ENCODE results near the gene GABRD. TPM values are rescaled to one million over a fixed set of nuclear protein-coding genes. Genes with fewer than 3 reads are reported as not detected.

Gene GABRD
- total RNA-seq, 1 donor from 2014 or later, result not detected

DNA sequence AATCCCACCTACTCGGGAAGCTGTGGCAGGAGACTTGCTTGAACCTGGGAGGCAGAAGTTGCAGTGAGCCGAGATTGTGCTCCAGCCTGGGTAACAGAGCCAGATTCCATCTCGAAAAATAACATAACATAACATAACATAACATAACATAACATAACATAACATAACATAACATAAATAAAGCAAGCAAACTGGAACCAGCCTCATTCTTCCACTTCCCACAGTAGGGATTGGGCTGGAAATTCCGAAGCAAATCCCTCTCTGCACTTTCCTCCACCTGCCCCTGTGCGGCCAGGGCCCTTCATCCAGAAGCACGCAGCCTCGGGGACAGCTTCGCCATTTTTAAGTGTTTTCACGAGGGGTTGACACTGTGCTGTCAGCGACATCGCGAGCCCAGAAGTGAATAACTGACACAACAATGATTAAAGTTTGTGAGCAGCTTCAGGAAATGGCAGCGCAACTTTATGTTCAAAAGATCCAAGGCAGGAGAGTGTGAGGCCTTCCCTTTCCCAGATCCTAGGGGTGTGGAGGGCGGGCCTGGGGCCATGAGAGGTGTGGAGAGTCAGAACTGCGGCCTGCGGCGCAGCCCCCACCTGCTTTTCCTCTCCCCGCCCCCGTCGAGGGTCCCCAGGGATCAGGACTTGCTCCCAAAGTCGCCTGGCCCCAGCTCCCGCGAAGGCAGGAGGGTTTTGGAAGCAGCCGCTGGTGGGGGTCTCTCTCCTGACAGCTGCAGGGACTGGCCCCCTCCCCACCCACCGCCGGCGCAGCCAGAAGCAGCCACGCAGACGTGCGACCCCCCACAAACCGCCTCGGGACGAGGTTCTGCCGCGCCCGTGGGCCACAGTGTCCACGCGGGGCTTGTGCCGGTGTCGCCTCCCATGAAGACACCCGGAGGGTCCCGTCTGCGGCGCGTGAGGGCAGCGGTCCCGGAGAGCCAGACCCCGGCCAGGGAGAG is 651 bp upstream of the GABRD start:
- intact Hi-C loops (cut with micrococcal nuclease), result no loop called here

DNA sequence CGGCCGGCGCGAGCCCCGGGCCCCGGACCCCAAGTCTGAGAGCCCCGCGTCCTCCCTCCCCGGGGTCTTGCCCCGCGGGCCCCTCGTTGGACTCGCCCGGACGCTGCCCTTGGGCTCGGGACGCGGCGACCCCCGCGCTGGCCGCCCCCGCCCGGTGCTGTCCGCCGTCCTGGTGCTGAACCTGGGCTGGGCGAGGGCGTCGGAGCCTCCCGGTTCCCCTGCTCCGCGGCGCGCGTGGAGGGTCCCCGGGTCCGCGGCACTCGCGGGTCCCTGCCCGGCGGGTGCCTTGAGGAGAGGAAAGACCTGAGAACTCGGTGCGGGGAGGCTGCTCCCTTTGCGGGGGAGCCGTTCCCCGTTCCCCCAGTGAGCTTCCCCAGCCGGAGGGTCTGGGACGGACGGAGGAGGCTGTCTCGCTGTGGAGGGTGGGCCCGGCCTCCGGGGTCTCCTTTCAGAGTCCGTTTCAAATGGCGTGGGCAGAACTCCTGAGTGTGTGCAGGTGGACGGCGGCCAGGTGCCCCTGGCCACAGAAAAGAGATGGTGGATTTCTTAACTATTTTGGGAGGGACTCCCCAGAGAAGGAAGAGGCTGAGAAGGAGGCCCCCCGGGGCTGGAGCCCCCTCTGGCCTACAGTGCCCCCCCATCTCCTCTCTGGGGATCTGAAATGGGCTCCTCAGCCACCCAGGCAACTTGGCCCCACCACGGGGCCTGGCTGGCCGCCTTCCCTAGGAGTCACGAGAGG is 595 bp downstream of the GABRD start:
- intact Hi-C loops (cut with micrococcal nuclease), result no loop called here

DNA sequence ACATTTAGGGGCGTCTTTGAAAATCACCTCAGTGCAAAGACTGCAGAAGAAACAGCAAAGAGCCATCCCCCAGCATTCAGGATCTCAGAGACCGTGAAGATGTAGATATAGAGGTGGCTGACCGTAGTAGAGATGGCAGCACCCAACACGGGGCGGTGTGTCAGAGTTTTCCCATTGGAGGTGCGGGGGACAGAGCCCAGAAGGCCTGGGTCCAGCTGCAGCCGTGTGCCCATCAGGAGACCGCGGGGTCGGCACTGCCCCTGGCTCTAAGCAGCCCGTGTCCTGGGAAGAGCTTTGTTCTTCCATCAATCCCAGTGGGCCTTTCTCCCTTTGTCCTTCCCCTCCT is 1.1 kb downstream of the GABRD start:
- intact Hi-C loops (cut with micrococcal nuclease), result no loop called here

DNA sequence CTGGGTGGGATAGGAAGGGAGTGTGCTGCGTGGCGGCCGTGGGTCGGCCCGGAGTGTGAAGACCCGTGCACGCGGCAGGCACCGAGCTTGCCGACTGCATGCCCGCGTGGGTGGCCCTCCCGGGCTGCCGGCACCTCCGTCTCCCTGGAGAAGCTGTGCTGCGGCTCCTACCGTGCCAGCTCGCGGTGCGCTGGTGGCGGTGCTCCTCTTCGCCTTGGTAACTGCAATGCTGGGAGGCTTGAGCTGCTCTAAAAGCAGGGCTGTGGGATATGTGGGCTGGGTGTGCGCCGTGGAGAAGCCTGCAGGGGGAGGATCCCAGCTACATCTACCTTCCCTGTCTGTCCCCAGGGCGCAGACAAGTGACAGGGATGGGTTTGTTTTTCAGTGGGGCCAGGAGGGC is 2.4 kb downstream of the GABRD start:
- intact Hi-C loops (cut with micrococcal nuclease), result no loop called here

DNA sequence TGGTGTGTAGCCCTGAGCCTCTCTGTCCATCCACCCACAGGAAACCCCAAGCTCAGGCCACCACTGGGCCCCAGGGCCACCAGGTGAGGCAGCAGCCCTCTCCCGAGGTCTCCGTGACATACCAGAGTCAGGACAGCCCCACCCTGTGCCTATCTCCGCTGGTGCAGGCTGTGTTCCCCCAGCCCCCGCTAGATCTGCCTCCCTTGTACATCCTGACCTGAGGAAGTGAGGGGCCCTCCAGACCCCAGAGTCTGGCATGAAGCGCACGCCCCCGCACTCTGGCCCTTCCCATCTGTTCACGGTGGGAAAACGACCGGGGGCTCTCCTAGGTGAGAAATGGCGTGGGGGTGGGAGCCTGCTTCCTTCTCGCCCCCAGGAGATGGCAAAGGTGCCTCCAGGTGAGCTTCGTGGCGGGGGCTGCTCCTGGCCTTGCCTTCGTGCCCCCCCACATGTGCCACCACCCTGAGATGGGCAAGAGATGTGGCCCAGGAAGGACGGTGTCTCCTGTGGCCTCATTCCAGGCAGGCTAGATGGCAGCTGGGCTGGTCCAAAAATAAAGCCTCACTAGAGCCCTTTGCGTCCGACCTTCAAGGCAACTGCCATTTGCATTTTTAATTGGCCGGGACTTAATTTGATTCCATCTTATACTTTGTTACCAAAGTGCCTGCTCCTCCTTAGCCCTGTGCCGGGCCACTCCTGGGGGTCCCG is 3.1 kb downstream of the GABRD start:
- intact Hi-C loops (cut with micrococcal nuclease), result loop anchor here (2.0 kb wide), 1 partner anchor 59 kb away; no protein-coding TSS in a partner anchor

DNA sequence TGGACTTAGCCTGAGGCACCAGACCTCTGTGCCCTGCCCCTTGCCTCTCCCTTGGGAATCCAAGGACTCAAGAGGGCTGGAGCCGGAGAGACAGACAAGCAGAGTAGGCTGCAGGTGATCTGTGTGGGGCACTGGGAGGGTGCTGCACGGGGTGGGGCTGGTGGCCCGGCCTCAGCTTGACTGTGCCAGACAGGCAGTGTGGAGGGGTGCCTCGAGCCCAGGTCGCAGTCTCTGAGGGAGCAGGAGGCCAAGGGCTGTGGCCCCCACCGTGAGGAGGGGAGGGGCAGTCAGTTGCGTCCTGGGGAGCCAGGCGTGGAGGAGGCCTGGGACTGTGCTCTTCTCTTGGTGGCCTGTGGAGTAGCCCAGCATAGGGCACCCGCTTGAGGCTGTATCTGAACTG is 4.0 kb downstream of the GABRD start:
- intact Hi-C loops (cut with micrococcal nuclease), result loop anchor here (2.0 kb wide), 1 partner anchor 58 kb away; no protein-coding TSS in a partner anchor

DNA sequence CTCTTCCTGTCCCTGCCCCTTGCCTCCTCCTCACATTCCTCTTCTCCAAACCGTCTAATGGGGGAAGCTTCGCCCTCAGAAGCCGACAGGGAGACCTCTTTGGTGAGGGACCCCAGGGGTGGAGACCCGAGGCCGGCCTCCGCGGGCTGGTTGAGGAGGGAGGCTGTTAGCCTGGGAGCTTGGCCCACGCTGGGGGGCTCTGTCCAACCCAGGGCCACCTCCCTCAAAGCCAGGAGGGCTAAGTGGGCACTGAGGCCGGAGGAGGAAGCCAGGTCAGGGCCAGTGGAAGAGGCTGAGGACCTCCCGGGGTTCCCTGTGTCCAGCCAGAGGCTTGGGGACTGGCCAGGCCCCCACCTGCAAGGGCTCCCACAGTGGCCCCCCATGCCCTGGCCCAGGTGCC is 5.3 kb downstream of the GABRD start:
- intact Hi-C loops (cut with micrococcal nuclease), result no loop called here

DNA sequence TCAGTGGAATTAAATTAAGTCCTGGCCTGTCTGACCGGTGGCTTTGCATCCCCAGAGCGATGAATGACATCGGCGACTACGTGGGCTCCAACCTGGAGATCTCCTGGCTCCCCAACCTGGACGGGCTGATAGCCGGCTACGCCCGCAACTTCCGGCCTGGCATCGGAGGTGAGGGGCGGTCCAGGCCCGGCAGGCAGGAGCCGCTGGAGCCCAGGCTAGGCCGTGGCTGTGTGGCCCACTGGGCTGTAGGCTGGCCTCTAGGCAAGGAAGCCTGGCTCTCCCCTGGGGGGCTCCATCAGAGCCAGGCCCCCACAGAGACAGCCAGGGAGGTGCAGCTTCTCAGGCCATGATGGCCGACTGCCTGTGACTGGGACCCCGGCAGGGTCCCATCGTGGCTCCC is 5.7 kb downstream of the GABRD start:
- intact Hi-C loops (cut with micrococcal nuclease), result no loop called here

DNA sequence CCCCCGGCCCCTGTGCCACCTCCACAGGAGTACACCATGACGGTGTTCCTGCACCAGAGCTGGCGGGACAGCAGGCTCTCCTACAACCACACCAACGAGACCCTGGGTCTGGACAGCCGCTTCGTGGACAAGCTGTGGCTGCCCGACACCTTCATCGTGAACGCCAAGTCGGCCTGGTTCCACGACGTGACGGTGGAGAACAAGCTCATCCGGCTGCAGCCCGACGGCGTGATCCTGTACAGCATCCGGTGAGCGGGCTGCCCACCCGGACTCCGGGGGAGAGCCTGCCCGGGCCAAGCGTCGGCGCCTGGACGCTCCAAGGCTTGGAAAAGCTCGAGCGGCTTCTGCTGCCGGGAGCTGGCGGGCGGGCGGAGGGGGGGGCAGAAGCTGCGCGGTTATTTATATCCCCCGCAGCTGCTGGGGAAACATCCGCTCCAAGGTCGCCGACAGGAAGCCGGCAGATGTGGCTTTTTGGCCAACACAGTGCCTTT is 6.4 kb downstream of the GABRD start:
- intact Hi-C loops (cut with micrococcal nuclease), result no loop called here

DNA sequence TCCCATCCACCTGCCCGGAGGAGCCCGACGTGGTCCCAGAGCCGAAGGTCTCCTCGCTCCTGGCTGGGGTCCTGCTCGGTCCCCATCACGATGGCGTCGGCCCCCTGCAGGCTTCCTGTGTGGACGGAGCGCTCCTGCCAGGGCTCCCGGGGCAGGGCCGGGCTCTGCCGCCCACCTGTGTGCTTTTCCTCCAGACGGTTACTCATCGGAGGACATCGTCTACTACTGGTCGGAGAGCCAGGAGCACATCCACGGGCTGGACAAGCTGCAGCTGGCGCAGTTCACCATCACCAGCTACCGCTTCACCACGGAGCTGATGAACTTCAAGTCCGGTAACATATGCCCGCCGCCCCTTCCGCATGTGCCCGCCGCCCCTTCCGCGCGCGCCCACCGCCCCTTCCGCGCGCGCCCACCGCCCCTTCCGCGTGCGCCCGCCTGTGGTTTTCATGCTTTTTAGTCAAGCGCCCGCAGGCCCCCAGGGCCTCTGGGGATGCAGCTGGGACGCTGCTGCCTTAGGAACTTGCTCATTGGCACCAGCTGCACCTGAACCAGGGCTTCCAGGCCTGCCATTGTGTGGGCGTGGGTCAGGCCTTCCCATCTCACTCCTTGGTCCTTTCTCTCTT is 8.9 kb downstream of the GABRD start:
- intact Hi-C loops (cut with micrococcal nuclease), result no loop called here

DNA sequence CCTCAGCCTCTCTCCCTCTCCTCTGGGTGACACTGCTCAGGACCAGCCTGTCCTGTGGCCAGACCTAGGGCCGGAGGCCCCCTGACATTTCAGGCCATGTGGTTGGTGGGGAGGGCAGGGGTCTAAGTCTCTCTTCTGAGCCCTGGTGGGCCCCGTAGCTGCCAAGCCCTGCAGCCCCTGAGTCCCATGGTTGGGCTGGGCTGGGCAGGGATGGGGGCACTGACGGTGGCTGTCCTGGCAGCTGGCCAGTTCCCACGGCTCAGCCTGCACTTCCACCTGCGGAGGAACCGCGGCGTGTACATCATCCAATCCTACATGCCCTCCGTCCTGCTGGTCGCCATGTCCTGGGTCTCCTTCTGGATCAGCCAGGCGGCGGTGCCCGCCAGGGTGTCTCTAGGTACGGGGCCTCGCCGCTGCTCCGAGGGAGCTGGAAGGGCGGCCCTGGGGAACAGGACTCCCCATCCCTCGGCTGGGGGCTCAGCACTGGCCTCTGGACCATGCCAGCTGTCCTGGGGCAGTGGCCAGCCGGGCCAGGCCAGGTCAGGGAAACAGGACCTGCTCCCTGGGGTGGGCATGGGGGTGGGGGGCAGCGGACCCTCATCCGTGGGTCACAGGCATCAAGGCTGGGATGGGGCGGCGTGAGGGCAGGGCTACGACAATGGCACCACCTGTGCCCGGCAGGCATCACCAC is 9.9 kb downstream of the GABRD start:
- intact Hi-C loops (cut with micrococcal nuclease), result no loop called here

DNA sequence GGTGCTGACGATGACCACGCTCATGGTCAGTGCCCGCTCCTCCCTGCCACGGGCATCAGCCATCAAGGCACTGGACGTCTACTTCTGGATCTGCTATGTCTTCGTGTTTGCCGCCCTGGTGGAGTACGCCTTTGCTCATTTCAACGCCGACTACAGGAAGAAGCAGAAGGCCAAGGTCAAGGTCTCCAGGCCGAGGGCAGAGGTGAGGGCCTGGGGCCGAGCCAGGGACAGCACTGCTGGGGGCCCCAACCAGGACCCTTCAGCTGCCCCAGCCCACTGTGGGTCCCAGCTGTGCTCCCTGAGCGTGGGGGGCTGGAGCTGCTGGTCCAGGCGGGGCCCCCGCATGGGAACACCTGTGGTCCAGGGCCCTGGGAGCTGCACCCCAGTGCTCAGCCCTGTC is 10.4 kb downstream of the GABRD start:
- intact Hi-C loops (cut with micrococcal nuclease), result no loop called here

DNA sequence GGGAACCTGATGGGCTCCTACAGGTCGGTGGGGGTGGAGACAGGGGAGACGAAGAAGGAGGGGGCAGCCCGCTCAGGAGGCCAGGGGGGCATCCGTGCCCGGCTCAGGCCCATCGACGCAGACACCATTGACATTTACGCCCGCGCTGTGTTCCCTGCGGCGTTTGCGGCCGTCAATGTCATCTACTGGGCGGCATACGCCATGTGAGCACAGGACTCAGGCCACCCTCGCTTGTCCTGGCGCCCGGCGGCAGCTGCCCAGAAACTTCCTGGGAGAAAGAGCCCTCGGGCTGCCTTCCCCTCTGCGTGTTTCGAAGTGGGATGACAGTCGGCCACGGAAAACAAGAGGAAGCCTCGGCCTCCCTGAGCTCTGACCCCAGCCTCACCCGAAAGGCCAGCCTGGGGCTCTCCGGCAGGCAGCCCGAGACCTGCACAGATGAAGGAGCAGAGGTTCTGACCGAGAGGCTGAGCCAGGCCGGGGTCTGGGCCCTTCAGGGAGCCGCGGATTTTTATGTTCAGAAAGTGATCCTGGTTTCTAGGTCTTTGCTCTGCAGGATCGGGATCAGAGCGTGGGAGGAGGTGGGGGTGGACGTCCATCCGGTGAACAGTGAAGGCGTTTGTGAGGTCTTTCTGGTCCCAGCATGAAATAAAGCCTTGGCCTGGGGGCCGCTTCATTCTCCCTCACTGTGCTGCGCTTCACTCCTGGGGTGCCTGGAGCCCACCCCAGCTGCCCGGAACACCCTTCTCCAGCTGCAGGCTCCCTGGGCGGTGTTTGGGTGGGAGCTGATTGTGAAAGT is 11.1 kb downstream of the GABRD start:
- intact Hi-C loops (cut with micrococcal nuclease), result no loop called here

DNA sequence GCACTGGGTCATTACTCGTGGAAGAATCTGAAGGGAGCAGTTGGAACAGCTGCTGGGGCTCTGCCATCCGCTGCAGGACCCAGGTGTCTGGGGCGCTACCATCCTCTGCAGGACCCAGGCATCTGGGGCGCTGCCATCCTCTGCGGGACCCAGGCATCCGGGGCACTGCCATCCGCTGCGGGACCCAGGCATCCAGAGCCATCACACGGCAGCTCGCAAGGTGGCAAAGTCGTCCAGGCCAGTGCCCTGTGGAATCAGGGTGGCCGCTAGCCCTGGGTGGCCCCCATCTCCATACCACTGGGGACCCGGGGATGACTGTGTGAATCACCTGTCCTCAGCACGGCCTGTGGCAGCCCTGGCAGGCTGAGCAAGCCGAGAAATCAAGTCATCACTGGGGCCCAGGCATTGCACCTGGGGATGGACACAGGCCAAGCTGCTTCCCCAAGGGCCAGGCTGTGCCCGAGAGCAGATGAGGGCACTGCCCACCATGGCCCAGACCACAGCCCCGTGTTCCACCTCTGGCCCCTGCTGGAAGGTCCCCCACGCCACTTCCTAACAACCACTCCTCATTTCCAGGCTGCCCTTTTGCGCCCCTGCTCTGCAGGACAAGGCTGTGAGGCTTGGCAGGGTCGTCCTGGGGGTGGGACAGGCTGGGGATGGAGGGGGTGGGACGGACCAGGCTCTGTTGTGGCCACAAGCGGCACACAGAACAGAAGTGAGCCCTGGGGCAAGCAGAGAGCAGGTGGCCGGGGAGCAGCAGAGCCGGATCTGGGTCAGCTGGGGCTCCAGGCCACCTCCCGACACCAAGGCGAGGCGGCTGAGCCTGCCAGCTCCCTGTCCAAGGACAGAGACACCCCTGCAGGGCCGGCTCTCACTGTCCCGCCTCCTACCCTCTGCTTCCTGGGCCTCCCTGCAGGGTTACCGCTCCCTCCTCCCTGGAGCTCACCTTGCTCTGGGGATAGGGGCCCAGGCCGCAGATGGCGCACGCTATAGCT is 12.7 kb downstream of the GABRD start:
- intact Hi-C loops (cut with micrococcal nuclease), result no loop called here

DNA sequence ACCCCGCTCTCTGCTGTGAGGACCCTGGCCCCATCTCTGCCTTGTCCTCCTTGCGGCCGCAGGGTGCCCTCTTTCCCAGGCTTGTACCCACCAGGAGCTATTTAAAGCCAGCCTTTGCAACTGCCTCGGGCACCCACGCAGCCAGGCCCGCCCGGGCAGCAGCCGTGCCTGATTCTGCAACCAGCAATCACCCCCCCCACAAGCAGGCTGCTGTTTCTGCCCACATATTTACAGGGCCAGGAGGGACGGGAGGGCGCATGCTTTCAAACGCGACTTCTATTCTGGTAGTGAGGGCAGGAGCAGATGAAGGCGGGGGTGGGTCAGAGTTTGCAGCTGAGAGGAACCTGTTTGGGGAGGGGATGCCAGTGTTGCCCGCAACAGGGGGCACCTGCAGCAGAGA is 13.6 kb downstream of the GABRD start:
- intact Hi-C loops (cut with micrococcal nuclease), result no loop called here

DNA sequence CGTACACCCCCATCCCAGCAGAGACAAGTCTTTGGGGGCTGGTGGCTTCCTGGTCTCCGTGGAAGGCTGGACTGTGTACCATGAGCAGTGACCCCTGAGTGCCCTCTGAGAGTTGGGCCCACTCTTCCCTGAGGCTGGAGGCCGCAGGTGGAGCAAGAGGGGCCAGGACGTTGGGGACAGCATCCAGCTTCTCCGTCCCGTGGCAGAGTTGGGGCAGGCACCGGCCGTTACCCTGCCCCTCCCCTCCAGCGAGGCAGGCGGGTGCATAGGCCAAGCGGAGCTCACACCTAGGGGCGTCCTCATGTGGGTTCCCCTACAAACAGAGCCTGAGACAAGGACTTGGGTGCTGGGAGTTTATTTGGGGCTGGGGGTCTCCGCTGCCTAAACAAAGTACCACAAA is 14.0 kb downstream of the GABRD start:
- intact Hi-C loops (cut with micrococcal nuclease), result no loop called here

DNA sequence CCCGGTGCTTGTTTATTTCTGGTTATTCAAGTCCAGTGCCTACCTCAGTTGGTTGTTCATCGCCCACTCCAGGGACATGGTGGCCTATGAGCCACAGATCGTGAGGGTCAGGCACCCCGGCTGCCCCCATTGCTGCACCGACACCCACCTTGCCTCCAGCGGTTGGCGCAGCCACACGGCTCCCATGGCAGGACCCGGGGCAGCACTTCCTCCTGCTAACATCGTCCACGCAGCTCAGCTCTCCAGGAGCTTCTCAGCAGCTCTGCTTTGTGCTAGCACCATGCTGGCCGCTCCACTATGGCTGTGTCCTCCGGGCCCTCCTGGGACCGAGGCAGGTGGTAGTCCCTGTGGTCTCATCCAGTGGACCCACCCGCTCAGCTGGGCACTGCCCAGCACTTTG is 17.1 kb downstream of the GABRD start:
- intact Hi-C loops (cut with micrococcal nuclease), result no loop called here

DNA sequence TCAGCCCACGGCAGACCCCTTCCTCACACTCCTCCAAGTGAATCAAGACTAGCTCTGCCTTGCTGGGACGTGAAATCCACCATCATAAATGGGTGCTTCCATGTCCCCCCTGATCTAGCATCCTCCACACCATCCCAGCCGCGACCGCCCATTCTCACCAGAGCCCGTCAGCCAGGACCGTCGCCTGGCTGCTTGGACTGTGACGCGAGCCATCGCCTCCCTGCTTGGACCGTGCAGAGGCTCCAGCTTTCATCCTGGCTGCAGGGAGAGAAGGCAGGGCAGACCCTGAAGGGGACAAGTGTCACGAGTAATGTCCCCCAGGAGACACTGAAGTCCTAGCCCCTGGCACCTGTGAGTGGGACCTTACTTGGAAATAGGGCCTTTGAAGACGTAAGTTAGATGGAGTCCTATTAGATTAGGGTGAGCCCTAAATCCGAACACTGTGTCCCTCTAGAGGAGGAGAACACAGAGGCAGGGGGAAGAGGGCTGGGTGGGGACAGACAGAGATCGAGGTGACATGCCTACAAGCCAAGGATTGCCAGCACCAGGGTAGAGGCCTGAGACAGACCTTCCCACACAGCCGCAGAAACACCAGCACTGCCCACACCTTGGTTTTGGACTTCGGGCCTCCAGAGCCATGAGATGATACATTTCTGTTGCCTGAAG is 18.3 kb downstream of the GABRD start:
- intact Hi-C loops (cut with micrococcal nuclease), result no loop called here

Measured in T-helper 1 cell treated with Interleukin-12 subunit alpha and Interleukin-12 subunit beta and Interleukin-4 antibody, amounts not matched to agents 30 ng/mL and 1 ng/mL, for 36 hours (primary cell).